ENCODE measurements around the gene LIMA1. TPM values are rescaled to one million over a fixed set of nuclear protein-coding genes. Genes with fewer than 3 reads are reported as not detected.

LIMA1 gene
- total RNA-seq, 1 experiment from 2014 or later, result 39.5 TPM

- Histone ChIP-seq H3K27me3 (ENCODE audit: low read length) (no peaks in the 10 kb centered on the region), H3K4me2 (ENCODE audit: low read depth, low read length, poor library complexity, severe bottlenecking) (no peak overlapping the region), H3K9ac (ENCODE audit: low read length) (no peak overlapping the region), H3K36me3 (ENCODE audit: insufficient read depth, low read length) (no peaks in the 10 kb centered on the region), H3K79me2 (ENCODE audit: low read length) (no peaks in the 10 kb centered on the region), H2AFZ (ENCODE audit: low read length) (no peak overlapping the region), H3K9me3 (ENCODE audit: low read length) (no peaks in the 10 kb centered on the region), H3K4me3 (ENCODE audit: low read length) (no peak overlapping the region), H3K27ac (ENCODE audit: low read length) (no peak overlapping the region), H3K9me2 (replicated peaks; ENCODE audit: insufficient read depth, low read length) (no peaks in the 10 kb centered on the region), H3K4me1 (ENCODE audit: low read length) (no peaks in the 10 kb centered on the region), H4K20me1 (ENCODE audit: insufficient read depth, low read depth, low read length) (no peaks in the 10 kb centered on the region)
- DNase-seq, result no peak
Measured at GRCh38 chr12:50240792-50241114, 42.6 kb downstream of the LIMA1 start.

- no peak overlapping the region for H3K9ac ChIP-seq (ENCODE audit: low read length)
- H3K79me2 ChIP-seq (ENCODE audit: low read length), result no peaks in the 10 kb centered on the region
- no peak overlapping the region for H3K27ac ChIP-seq (ENCODE audit: low read length)
- no peaks in the 10 kb centered on the region for H3K9me3 ChIP-seq (ENCODE audit: low read length)
- H4K20me1 ChIP-seq (ENCODE audit: insufficient read depth, low read depth, low read length), result no peaks in the 10 kb centered on the region
- no peak overlapping the region for H2AFZ ChIP-seq (ENCODE audit: low read length)
- DNase-seq, result no peak
- H3K36me3 ChIP-seq (ENCODE audit: insufficient read depth, low read length), result no peaks in the 10 kb centered on the region
- H3K27me3 ChIP-seq (ENCODE audit: low read length), result no peaks in the 10 kb centered on the region
- H3K4me2 ChIP-seq (ENCODE audit: low read depth, low read length, poor library complexity, severe bottlenecking), result no peak overlapping the region
- no peak overlapping the region for H3K4me3 ChIP-seq (ENCODE audit: low read length)
- no peaks in the 10 kb centered on the region for H3K4me1 ChIP-seq (ENCODE audit: low read length)
- no peaks in the 10 kb centered on the region for H3K9me2 ChIP-seq (replicated peaks; ENCODE audit: insufficient read depth, low read length)
Measured at GRCh38 chr12:50240096-50240791, 43.1 kb downstream of the LIMA1 start.

DNA sequence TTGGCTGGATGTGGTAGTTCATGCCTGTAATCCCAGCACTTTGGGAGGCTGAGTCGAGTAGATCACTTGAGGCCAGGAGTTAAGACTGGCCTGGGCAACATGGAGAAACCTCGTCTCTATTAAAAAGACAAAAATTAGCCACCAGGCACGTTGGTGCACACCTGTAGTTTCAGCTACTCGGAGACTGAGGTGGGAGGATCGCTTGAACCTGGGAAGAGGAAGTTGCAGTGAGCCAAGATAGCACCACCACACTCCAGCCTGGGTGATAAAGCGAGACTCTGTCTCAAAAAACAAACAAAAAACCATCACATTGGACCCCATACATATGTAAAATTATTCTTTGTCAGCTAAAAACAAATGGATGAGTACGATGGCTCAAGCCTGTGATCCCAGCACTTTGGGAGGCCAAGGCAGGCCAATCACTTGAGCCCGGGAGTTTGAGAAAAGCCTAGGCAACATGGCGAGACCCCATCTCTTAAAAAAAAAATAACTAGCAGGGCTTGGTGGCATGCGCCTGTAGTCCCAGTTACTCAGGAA, 43.9 kb downstream of the LIMA1 start:
- no peaks in the 10 kb centered on the region for H3K4me1 ChIP-seq (ENCODE audit: low read length)
- H3K9me3 ChIP-seq (ENCODE audit: low read length), result no peaks in the 10 kb centered on the region
- H2AFZ ChIP-seq (ENCODE audit: low read length), result no peak overlapping the region
- no peak overlapping the region for H3K9ac ChIP-seq (ENCODE audit: low read length)
- no peak overlapping the region for H3K4me2 ChIP-seq (ENCODE audit: low read depth, low read length, poor library complexity, severe bottlenecking)
- H4K20me1 ChIP-seq (ENCODE audit: insufficient read depth, low read depth, low read length), result no peaks in the 10 kb centered on the region
- no peaks in the 10 kb centered on the region for H3K79me2 ChIP-seq (ENCODE audit: low read length)
- H3K27ac ChIP-seq (ENCODE audit: low read length), result no peak overlapping the region
- no peaks in the 10 kb centered on the region for H3K27me3 ChIP-seq (ENCODE audit: low read length)
- no peaks in the 10 kb centered on the region for H3K36me3 ChIP-seq (ENCODE audit: insufficient read depth, low read length)
- no peaks in the 10 kb centered on the region for H3K9me2 ChIP-seq (replicated peaks; ENCODE audit: insufficient read depth, low read length)
- no peak for DNase-seq
- no peak overlapping the region for H3K4me3 ChIP-seq (ENCODE audit: low read length)

GRCh38 chr12:50234347-50234746, 49.0 kb downstream of the LIMA1 start:
- no peak overlapping the region for H3K4me3 ChIP-seq (ENCODE audit: low read length)
- H3K27me3 ChIP-seq (ENCODE audit: low read length), result no peaks in the 10 kb centered on the region
- H3K36me3 ChIP-seq (ENCODE audit: insufficient read depth, low read length), result no peaks in the 10 kb centered on the region
- H3K79me2 ChIP-seq (ENCODE audit: low read length), result no peaks in the 10 kb centered on the region
- H3K9me2 ChIP-seq (replicated peaks; ENCODE audit: insufficient read depth, low read length), result no peaks in the 10 kb centered on the region
- peak; percentile 61 for DNase-seq
- no peaks in the 10 kb centered on the region for H4K20me1 ChIP-seq (ENCODE audit: insufficient read depth, low read depth, low read length)
- H3K27ac ChIP-seq (ENCODE audit: low read length), result no peak overlapping the region
- no peaks in the 10 kb centered on the region for H3K4me1 ChIP-seq (ENCODE audit: low read length)
- H3K9me3 ChIP-seq (ENCODE audit: low read length), result no peaks in the 10 kb centered on the region
- no peak overlapping the region for H3K9ac ChIP-seq (ENCODE audit: low read length)
- H3K4me2 ChIP-seq (ENCODE audit: low read depth, low read length, poor library complexity, severe bottlenecking), result no peak overlapping the region
- no peak overlapping the region for H2AFZ ChIP-seq (ENCODE audit: low read length)

- H3K4me3 ChIP-seq (ENCODE audit: low read length), result no peak overlapping the region
- no peak overlapping the region for H3K4me2 ChIP-seq (ENCODE audit: low read depth, low read length, poor library complexity, severe bottlenecking)
- H3K9ac ChIP-seq (ENCODE audit: low read length), result no peak overlapping the region
Measured at GRCh38 chr12:50232771-50233209, 50.5 kb downstream of the LIMA1 start.

DNA sequence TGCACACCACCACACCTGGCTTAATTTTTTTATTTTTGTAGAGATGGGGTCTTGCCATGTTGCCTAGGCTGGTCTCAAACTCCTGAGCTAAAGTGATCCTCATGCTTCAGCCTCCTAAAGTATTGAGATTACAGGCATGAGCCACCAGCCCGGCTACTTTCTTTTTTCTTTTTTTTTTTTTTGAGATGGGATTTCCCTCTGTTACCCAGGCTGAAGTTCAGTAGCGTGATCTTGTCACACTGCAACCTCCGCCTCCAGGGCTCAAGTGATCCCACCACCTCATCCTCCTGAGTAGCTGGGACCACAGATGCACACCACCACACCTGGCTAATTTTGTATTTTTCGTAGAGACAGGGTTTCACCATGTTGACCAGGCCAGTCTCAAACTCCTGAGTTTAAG, 51.1 kb downstream of the LIMA1 start:
- no peak for DNase-seq
- Histone ChIP-seq H3K9ac (ENCODE audit: low read length) (no peak overlapping the region), H3K4me1 (ENCODE audit: low read length) (no peaks in the 10 kb centered on the region), H3K27me3 (ENCODE audit: low read length) (no peaks in the 10 kb centered on the region), H3K9me2 (replicated peaks; ENCODE audit: insufficient read depth, low read length) (no peaks in the 10 kb centered on the region), H3K9me3 (ENCODE audit: low read length) (no peaks in the 10 kb centered on the region), H3K79me2 (ENCODE audit: low read length) (no peaks in the 10 kb centered on the region), H4K20me1 (ENCODE audit: insufficient read depth, low read depth, low read length) (no peaks in the 10 kb centered on the region), H3K27ac (ENCODE audit: low read length) (no peak overlapping the region), H3K4me2 (ENCODE audit: low read depth, low read length, poor library complexity, severe bottlenecking) (no peak overlapping the region), H3K36me3 (ENCODE audit: insufficient read depth, low read length) (no peaks in the 10 kb centered on the region), H3K4me3 (ENCODE audit: low read length) (no peak overlapping the region), H2AFZ (ENCODE audit: low read length) (no peak overlapping the region)

More at GRCh38 chr12:50232771-50233209, 50.5 kb downstream of the LIMA1 start:
- H3K36me3 ChIP-seq (ENCODE audit: insufficient read depth, low read length), result no peaks in the 10 kb centered on the region
- no peaks in the 10 kb centered on the region for H3K9me2 ChIP-seq (replicated peaks; ENCODE audit: insufficient read depth, low read length)
- H3K79me2 ChIP-seq (ENCODE audit: low read length), result no peaks in the 10 kb centered on the region
- H3K9me3 ChIP-seq (ENCODE audit: low read length), result no peaks in the 10 kb centered on the region
- H4K20me1 ChIP-seq (ENCODE audit: insufficient read depth, low read depth, low read length), result no peaks in the 10 kb centered on the region
- no peak overlapping the region for H2AFZ ChIP-seq (ENCODE audit: low read length)
- no peak for DNase-seq
- H3K4me1 ChIP-seq (ENCODE audit: low read length), result no peaks in the 10 kb centered on the region
- no peaks in the 10 kb centered on the region for H3K27me3 ChIP-seq (ENCODE audit: low read length)
- no peak overlapping the region for H3K27ac ChIP-seq (ENCODE audit: low read length)

GRCh38 chr12:50231346-50231745, 52.0 kb downstream of the LIMA1 start:
- Histone ChIP-seq H3K4me3 (ENCODE audit: low read length) (no peak overlapping the region), H3K4me2 (ENCODE audit: low read depth, low read length, poor library complexity, severe bottlenecking) (no peak overlapping the region), H3K27ac (ENCODE audit: low read length) (no peak overlapping the region), H3K9ac (ENCODE audit: low read length) (no peak overlapping the region), H3K36me3 (ENCODE audit: insufficient read depth, low read length) (no peaks in the 10 kb centered on the region), H3K79me2 (ENCODE audit: low read length) (no peaks in the 10 kb centered on the region), H3K9me2 (replicated peaks; ENCODE audit: insufficient read depth, low read length) (no peaks in the 10 kb centered on the region), H3K4me1 (ENCODE audit: low read length) (no peaks in the 10 kb centered on the region), H3K27me3 (ENCODE audit: low read length) (no peaks in the 10 kb centered on the region), H2AFZ (ENCODE audit: low read length) (no peak overlapping the region), H3K9me3 (ENCODE audit: low read length) (no peaks in the 10 kb centered on the region), H4K20me1 (ENCODE audit: insufficient read depth, low read depth, low read length) (no peaks in the 10 kb centered on the region)
- DNase-seq, result no peak

- Histone ChIP-seq H3K9me2 (replicated peaks; ENCODE audit: insufficient read depth, low read length) (no peaks in the 10 kb centered on the region), H2AFZ (ENCODE audit: low read length) (no peak overlapping the region), H4K20me1 (ENCODE audit: insufficient read depth, low read depth, low read length) (no peaks in the 10 kb centered on the region), H3K36me3 (ENCODE audit: insufficient read depth, low read length) (no peaks in the 10 kb centered on the region), H3K79me2 (ENCODE audit: low read length) (no peaks in the 10 kb centered on the region), H3K9me3 (ENCODE audit: low read length) (no peaks in the 10 kb centered on the region), H3K4me3 (ENCODE audit: low read length) (no peak overlapping the region), H3K27ac (ENCODE audit: low read length) (no peak overlapping the region), H3K4me2 (ENCODE audit: low read depth, low read length, poor library complexity, severe bottlenecking) (no peak overlapping the region), H3K4me1 (ENCODE audit: low read length) (no peaks in the 10 kb centered on the region), H3K9ac (ENCODE audit: low read length) (no peak overlapping the region), H3K27me3 (ENCODE audit: low read length) (no peaks in the 10 kb centered on the region)
- no peak for DNase-seq
Measured at GRCh38 chr12:50230217-50230616, 53.1 kb downstream of the LIMA1 start.
